ENCODE data around the gene ZNF778. TPM values are rescaled to one million over a fixed set of nuclear protein-coding genes. Genes with fewer than 3 reads are reported as not detected.

ZNF778 gene
- total RNA-seq, 1 experiment from 2014 or later, result 16.4 TPM

- no peaks in the 10 kb centered on the region for H3K9me3 ChIP-seq (ENCODE audit: control insufficient read depth, low read depth, low read length)
- H3K27ac Mint-ChIP-seq, result peak overlapping the region; percentile 35 to 94 (median 93); a peak in 6 of 7 replicates
- no peak for DNase-seq
- no peak overlapping the region for H2AFZ ChIP-seq (ENCODE audit: low read length)
- H3K36me3 Mint-ChIP-seq (ENCODE audit: insufficient read depth in 1 of 3, low read depth in 3 of 3), result peaks cover 0 to 9% (median 7%) of the 10 kb centered on the region in 3 experiments; a peak in 5 of 7 replicates
- no peak overlapping the region for H2BK120ac ChIP-seq (ENCODE audit: low read depth, low read length, poor library complexity, severe bottlenecking)
- H2AK5ac ChIP-seq (ENCODE audit: insufficient read length, low read length), result no peak overlapping the region
- peaks cover 2% of the 10 kb centered on the region; the same call in 1 of the 2 replicates for H3K27me3 Mint-ChIP-seq (ENCODE audit: low read depth)
- no peaks in the 10 kb centered on the region for H3K4me1 ChIP-seq (ENCODE audit: insufficient read depth, low read length)
- H3K14ac ChIP-seq (ENCODE audit: insufficient read depth, low read length), result no peak overlapping the region
- H3K27me3 ChIP-seq (ENCODE audit: insufficient read depth, low read length), result no peaks in the 10 kb centered on the region
- H3K4me3 Mint-ChIP-seq, result peak overlapping the region; percentile 85 to 92
- H3K4me2 ChIP-seq (ENCODE audit: insufficient read depth, insufficient read length, low read length), result peak overlapping the region; percentile 70
- no CpG with 5 or more reads among the region's 11 CpGs for WGBS (ENCODE audit: extremely low coverage, insufficient read length, low lambda C conversion rate)
- H4K20me1 ChIP-seq (ENCODE audit: control insufficient read depth, insufficient read depth, insufficient read length), result no peaks in the 10 kb centered on the region
- no peak overlapping the region for H3K27ac ChIP-seq (ENCODE audit: insufficient read length, low read depth, low read length)
- H2BK12ac ChIP-seq (ENCODE audit: insufficient read length, low read depth, low read length), result no peak overlapping the region
- no peak overlapping the region for H4K5ac ChIP-seq (ENCODE audit: insufficient read length, low read depth, low read length)
- no peak overlapping the region for H3K4ac ChIP-seq (ENCODE audit: low read depth, low read length)
- no peak overlapping the region for H4K8ac ChIP-seq (replicated peaks; ENCODE audit: insufficient read length, low read depth, low read length)
- no peaks in the 10 kb centered on the region for H3K79me1 ChIP-seq (ENCODE audit: insufficient read depth, low read depth, low read length, poor library complexity, severe bottlenecking)
- H3K56ac ChIP-seq (ENCODE audit: insufficient read length, low read depth, low read length), result no peak overlapping the region
- peaks cover 7 to 12% of the 10 kb centered on the region in 2 experiments for H3K4me1 Mint-ChIP-seq
- H2BK15ac ChIP-seq (ENCODE audit: low read depth, low read length), result no peak overlapping the region
- H2BK20ac ChIP-seq (ENCODE audit: low read depth, low read length, poor library complexity, severe bottlenecking), result no peak overlapping the region
- H3K18ac ChIP-seq (ENCODE audit: insufficient read length, low read depth, low read length), result no peak overlapping the region
- H3K9ac ChIP-seq (ENCODE audit: extremely low read depth, insufficient read length, low read length), result peak overlapping the region; percentile 88
- TF ChIP-seq, protein P1, sequence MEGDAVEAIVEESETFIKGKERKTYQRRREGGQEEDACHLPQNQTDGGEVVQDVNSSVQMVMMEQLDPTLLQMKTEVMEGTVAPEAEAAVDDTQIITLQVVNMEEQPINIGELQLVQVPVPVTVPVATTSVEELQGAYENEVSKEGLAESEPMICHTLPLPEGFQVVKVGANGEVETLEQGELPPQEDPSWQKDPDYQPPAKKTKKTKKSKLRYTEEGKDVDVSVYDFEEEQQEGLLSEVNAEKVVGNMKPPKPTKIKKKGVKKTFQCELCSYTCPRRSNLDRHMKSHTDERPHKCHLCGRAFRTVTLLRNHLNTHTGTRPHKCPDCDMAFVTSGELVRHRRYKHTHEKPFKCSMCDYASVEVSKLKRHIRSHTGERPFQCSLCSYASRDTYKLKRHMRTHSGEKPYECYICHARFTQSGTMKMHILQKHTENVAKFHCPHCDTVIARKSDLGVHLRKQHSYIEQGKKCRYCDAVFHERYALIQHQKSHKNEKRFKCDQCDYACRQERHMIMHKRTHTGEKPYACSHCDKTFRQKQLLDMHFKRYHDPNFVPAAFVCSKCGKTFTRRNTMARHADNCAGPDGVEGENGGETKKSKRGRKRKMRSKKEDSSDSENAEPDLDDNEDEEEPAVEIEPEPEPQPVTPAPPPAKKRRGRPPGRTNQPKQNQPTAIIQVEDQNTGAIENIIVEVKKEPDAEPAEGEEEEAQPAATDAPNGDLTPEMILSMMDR (conservative IDR thresholded peaks at IDR 0.05), result no peak
- no peaks in the 10 kb centered on the region for H3K9me3 Mint-ChIP-seq
- H3K23me2 ChIP-seq (ENCODE audit: insufficient read length, low read depth, low read length, poor library complexity, severe bottlenecking), result peaks cover 3% of the 10 kb centered on the region
- H2BK5ac ChIP-seq (ENCODE audit: insufficient read length, low read length), result no peak overlapping the region
- no peak overlapping the region for H3K23ac ChIP-seq (ENCODE audit: insufficient read length, low read depth, low read length)
- no peaks in the 10 kb centered on the region for H3K79me2 ChIP-seq (ENCODE audit: insufficient read depth, low read length)
- H4K91ac ChIP-seq (ENCODE audit: insufficient read length, low read depth, low read length), result no peak overlapping the region
- H3T11ph ChIP-seq (ENCODE audit: low read length), result no peak overlapping the region
These were observed 440 bp upstream of the ZNF778 start for GRCh38 chr16:89217138-89217387.
